Neural cell (in vitro differentiated cells): ENCODE measurements around the gene IVNS1ABP.

Source experiments
- EZH2 ChIP-seq: fragments of 200-600, 300-800 bp; shearing (Covaris generic), sonication (generic); IDR thresholded peaks from 2 replicates; pipeline ENCODE4 v1.6.1; 2014; ENCODE audit warnings: antibody characterized with exemption, low read length, borderline replicate concordance, mild to moderate bottlenecking; ENCODE audit not compliant: insufficient read depth, poor library complexity, severe bottlenecking
- RAD21 ChIP-seq: fragments of 450-650 bp; conservative IDR thresholded peaks from 2 replicates; pipeline ENCODE4 v1.6.1; 2014; ENCODE audit warnings: antibody characterized with exemption, mild to moderate bottlenecking, moderate library complexity
- TF ChIP-seq, protein P1 (sequence below): fragments of 450-650 bp; IDR thresholded peaks from 2 replicates; pipeline ENCODE4 v1.5.1; 2014; ENCODE audit warnings: antibody characterized with exemption, mild to moderate bottlenecking, moderate library complexity; ENCODE audit not compliant: poor library complexity, severe bottlenecking

DNA sequence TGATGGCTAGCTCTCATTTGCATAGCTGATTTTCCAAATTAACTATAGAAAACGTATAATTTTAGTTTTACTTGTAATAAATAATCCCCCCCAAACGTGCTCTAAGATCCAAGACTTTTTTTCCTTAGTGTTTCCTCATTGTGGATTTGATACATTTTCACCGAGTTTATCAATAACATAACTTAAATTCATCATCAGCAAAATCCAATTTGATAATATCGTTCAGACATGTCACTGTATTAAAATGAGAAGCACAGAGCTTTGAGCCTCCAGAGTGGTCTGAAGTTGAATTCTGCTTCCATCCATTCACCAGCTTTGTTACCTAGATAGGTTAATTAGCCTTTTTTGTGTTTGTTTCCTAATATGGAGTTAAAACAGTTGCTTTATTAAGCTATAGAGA is 51.7 kb downstream of the IVNS1ABP start:
- TF ChIP-seq EZH2 (no peak), RAD21 (no peak)
- TF ChIP-seq, protein P1, sequence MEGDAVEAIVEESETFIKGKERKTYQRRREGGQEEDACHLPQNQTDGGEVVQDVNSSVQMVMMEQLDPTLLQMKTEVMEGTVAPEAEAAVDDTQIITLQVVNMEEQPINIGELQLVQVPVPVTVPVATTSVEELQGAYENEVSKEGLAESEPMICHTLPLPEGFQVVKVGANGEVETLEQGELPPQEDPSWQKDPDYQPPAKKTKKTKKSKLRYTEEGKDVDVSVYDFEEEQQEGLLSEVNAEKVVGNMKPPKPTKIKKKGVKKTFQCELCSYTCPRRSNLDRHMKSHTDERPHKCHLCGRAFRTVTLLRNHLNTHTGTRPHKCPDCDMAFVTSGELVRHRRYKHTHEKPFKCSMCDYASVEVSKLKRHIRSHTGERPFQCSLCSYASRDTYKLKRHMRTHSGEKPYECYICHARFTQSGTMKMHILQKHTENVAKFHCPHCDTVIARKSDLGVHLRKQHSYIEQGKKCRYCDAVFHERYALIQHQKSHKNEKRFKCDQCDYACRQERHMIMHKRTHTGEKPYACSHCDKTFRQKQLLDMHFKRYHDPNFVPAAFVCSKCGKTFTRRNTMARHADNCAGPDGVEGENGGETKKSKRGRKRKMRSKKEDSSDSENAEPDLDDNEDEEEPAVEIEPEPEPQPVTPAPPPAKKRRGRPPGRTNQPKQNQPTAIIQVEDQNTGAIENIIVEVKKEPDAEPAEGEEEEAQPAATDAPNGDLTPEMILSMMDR, result no peak
